HG03280 (cell line): ENCODE data around the gene PDE6B.
"Not testable (repeated sequence)": the region's sequence is repeated elsewhere in the genome, so short reads cannot be mapped to it uniquely, and the experiment has no call there.

Experiments used
- ATAC-seq: cut with Tn5 transposase; IDR thresholded peaks from one replicate; pipeline ENCODE4 v1.9.1; 2021; ENCODE audit warnings: mild to moderate bottlenecking, moderate library complexity; ENCODE audit not compliant: unreplicated experiment

Gene PDE6B

DNA sequence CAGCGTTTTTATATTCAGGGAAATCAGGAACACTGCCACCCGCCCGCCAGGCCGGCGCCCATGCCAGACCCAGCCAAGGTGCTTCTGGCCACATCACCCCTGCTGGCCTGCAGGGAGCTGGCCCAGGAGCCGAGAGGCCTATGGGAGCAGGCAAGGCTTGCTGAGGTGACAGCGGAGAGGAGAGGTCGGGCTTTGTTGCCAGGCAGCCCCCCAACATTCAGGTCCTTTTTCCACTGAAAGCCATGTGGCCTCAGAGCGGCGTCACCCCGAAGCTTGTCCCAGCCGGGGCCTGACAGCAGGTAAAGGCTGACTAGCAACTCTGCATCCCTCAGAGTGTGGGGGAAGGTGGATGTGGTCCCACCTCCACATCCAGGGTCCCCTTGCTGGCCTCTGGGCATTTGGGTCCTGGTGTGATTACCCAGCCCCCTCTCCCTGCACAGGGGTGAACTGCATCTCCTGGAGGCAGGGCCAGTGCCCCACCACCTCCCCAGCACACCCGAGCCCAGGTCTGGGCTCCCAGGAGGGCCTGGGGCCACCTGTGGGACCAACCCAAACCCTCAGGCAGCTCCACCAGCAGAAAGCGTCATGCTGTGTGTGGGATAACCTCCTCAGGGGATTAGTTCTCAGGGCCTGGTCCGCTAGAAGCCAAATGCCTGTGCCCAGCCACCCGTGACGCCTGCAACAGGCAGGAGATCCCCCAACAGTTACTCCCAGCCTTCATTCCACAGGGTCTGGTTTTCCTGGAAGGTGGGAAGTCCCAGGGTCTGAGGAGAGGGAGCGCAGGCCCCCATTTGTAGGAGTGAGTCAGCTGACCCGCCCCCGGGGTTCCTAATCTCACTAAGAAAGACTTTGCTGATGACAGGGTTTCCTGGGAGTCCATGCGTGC is at the start of gene PDE6B:
Gene PDE6B, plus strand, starts transcription at position 869 of the 886 bp plus-strand sequence. CDS start 54 bp downstream, outside the sequence.
- ATAC-seq, result no peak

DNA sequence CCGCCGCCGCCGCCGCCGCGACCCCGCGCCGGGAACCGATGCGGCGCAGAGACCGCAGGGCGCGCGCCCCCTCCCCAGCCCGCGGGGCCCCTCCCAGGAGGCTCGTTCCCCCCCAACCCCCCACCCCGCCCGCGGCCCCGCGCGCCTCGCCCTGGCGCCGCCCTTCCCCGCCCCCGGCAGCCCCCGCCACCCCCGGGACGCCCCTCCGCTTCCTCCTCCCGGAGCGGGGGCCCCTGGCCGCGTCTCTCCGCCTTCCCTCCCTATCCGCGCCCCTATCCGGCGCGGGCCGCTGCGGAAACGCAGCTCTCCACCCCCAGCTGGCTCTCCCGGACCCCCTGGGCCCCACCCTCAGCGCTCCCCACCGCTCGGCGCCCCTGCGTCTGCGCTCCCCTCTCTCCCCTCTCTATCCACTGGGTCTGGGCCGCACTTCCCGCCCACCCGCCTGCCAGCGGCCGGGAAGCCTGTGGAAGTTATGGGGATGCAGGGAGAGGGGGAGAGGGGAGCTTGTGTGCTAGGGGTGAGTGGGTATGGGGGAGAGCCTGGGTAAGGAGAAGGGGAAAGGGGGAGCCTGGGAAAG is 49.0 kb upstream of the PDE6B start, which contains the start of gene TMEM271:
Gene TMEM271, minus strand, starts transcription at position 51 of the 577 bp plus-strand sequence. CDS start 233 bp downstream, outside the sequence.
- no peak for ATAC-seq

- no peak for ATAC-seq
Measured at GRCh38 chr4:576991-577498, 48.3 kb upstream of the PDE6B start.

DNA sequence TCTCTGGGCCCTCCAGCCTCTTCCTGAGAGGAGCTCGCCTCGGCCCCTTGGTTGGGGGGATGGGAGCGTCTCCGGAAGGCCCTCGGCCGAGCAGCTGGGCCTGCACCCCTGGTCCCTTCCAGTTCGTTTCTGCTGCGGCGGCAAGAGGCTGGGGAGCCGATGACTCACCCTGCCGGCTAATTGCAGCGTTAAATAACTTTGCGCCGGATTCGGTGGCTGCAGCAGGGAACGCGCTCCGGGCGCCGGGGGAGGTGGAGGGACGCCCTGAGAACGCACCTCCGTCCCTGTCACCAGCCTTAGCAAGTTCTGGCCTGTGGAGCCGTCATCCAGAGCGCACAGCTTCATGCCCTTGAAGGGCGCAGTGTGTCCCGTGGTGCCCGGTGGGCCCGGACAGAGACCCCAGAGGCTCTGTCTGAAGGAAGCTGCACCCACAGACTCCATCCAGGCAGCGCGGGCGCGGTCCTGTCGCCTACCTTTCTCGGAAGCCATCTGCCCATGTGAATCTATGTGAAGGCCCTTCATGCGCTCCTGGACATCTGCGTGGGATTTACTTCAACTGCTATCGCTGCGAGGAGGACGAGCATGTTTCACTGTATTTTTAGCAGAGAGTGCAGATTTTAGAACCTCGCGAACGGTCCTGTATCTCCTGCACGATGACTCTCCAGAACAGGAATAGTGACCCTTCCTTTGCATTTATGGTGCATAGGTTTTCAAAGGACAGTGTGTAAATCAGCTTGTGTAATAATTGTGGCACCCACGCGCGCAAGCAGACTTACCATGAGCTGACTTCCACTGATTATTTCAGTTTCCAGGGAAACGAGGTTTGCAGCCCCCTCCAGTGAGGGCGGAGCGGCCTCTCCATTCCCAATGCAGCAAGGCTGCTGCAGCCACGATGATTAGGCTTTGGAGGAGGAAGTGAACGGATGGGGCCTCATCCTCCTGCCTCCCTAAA is 47.6 kb upstream of the PDE6B start:
- no peak for ATAC-seq

GRCh38 chr4:578451-579443 is 46.6 kb upstream of the PDE6B start:
- no peak for ATAC-seq

- no peak for ATAC-seq
Measured at GRCh38 chr4:579543-580175, 45.7 kb upstream of the PDE6B start.

DNA sequence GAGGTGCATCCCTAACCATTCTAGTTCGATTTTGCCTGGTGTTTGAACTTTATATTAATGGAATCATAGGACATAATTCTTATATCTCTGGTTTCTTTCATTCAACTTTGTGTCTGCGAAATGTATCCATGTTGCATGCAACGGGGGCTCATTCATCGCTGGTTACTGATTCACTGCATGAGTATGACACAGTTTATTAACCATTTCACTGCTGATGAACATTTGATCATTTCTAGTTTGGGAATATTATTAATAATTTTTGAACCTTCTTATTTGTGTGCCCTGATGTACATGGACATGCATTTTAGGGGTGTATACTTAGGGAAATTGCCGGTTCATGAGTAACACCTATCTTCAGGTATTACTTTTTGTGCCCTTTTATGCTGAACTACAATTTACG is 44.2 kb upstream of the PDE6B start:
- no peak for ATAC-seq

GRCh38 chr4:581753-582361 is 43.5 kb upstream of the PDE6B start:
- ATAC-seq, result no peak

DNA sequence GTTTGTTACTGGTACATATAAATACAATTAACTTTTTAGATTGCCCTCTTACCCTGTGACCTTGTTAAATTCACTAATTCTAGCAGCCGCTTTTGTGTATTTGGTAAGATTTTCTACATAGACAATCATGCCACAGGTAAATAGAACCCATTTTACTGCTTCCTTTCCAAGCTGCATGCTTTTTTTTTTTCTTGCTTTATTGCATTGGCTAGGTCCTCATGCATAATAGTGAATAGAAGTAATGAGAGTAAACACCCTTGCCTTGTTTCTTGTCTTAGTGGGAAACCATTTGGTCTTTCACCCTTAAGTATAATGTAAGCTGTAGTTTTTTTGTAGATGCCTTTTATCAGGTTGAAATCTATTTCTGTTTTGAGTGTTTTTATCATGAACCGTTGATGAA is 41.6 kb upstream of the PDE6B start:
- no peak for ATAC-seq

DNA sequence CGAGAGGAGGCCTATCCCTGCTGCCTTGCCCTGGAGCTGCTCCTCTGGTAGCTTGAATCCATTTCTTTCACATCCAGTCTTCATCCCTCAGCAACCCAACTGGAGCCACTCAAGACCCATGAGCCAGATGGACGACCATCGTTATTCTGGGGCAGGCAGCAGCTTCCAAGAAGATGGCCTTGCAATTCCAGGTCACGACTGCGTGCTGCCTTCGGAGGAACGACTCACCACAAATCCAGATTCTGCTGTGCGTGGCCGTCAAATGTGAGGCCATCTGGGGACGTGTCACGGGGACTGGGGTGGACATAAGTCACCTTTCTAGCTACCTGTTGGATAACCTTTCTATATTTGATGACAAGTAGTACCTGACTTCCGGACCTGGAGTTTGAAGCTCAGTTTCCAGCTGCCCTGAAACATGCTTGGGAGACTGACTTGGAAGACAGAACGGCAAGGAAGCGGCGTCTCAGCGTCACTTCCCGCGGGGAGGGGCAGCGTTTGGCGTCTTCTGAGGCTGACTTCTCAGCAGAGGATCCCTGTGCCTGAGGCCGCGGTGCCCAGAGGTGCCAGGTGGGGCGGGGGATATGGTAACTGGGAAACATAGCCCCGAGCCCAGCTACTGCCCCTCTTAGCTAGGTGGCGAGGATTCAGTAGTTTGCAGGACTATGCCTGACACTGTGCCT is 37.6 kb upstream of the PDE6B start:
- ATAC-seq, result no peak

DNA sequence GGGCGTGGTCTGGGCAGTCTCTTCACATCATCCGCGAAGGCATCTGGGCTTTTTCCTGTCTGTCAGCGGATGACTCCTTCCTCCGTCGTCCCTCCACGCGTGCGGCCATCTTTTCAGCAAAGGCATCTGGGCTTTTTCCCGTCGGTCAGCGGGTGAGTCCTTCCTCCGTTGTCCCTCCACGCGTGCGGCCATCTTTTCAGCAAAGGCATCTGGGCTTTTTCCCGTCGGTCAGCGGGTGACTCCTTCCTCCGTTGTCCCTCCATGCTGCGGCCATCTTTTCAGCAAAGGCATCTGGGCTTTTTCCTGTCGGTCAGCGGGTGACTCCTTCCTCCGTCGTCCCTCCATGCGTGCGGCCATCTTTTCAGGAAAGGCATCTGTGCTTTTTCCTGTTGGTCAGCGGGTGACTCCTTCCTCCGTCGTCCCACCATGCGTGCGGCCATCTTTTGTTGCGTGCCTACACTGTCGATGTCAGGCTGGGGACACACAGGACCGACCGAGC is 37.0 kb upstream of the PDE6B start:
- no peak for ATAC-seq

GRCh38 chr4:589219-589963 is 36.0 kb upstream of the PDE6B start:
- no peak for ATAC-seq

GRCh38 chr4:590313-590841 is 35.0 kb upstream of the PDE6B start:
- no peak for ATAC-seq

GRCh38 chr4:592178-592577 is 33.2 kb upstream of the PDE6B start:
- not testable (repeated sequence) for ATAC-seq

- ATAC-seq, result no peak
Measured at GRCh38 chr4:592825-593520, 32.4 kb upstream of the PDE6B start.

GRCh38 chr4:598925-599324 is 26.4 kb upstream of the PDE6B start:
- no peak for ATAC-seq
